ENCODE measurements around the gene IFT74. TPM values are rescaled to one million over a fixed set of nuclear protein-coding genes. Genes with fewer than 3 reads are reported as not detected.

IFT74 gene
- total and polyA plus RNA-seq, 2 of the 13 experiments (the other 11 are each of a cell fraction or from before 2014, with no cell fraction given) = 4.2 to 12.3 TPM

DNA sequence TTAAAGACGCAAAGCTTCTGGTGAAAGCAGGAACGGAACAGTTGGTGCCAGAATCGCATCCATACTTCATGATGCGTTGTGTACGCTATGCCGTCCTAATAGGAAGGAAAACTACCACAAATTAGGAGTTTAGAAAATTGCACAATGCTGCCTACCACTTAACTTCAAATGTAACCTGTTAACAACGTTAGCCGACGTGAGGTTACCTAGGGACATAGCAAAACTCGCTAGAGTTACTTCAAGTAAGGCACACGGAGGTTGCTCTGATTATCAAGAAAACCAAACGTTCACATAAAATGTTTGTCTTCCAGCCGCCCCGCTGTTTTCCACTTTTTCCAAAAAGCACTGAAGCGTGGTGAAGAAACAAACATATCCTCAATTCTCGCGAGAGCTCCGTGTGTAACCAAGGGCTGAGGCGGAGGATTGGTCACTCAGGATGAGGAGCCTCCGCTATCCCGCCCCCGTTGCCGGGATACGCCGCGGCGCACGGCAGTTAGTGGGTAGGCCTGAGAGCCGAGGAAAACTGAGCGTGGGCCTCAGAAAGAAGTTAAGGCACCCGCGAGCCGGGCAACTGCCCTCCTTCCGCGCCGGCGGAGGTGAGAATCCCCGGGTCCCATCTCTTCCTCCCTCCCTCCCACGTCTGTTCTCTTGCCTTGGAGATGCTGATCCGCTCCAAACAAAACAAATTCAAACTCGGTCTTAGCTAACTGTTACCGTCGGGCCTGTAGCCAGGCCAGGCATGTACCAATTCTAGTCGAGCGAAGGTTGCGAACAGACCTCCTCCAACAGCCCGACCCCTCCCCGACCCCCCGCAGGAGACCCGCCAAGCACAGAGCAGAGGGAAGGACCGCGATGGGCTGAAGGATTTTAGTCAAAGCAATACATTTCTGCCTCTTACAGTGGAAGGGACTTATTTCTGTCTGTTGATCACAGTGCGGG is at the start of gene IFT74 (continued):
- TF ChIP-seq SP1 (IDR thresholded peaks at IDR 0.05) (no peak), SP1 (CRISPR knock-in tag; IDR thresholded peaks at IDR 0.05) (no peak), ZBTB25 (CRISPR knock-in tag; IDR thresholded peaks at IDR 0.05) (peak; percentile 65; the same call in 1 of the 2 replicates), TRAFD1 (CRISPR knock-in tag; IDR thresholded peaks at IDR 0.05; ENCODE audit: borderline replicate concordance) (no peak), CREM (IDR thresholded peaks at IDR 0.05) (peak; percentile 34; the same call in 1 of the 2 replicates), CREM (CRISPR knock-in tag; IDR thresholded peaks at IDR 0.05) (no peak), ZNF530 (CRISPR knock-in tag; IDR thresholded peaks at IDR 0.05; ENCODE audit: low read depth) (no peak), MED1 (CRISPR knock-in tag; IDR thresholded peaks at IDR 0.05) (0 out of 2 replicates have a peak, but pooled peaks have one; percentile 39), ZNF788 (CRISPR knock-in tag; IDR thresholded peaks at IDR 0.05; ENCODE audit: borderline replicate concordance) (peak; percentile 71; the same call in 1 of the 2 replicates), IRF1 (CRISPR knock-in tag; IDR thresholded peaks at IDR 0.05; ENCODE audit: low read depth) (no peak), REPIN1 (CRISPR knock-in tag; IDR thresholded peaks at IDR 0.05; ENCODE audit: borderline replicate concordance, low read depth) (no peak), ZBTB8A (CRISPR knock-in tag; IDR thresholded peaks at IDR 0.05; ENCODE audit: borderline replicate concordance, low read depth) (no peak)
- TF ChIP-seq, protein P1, sequence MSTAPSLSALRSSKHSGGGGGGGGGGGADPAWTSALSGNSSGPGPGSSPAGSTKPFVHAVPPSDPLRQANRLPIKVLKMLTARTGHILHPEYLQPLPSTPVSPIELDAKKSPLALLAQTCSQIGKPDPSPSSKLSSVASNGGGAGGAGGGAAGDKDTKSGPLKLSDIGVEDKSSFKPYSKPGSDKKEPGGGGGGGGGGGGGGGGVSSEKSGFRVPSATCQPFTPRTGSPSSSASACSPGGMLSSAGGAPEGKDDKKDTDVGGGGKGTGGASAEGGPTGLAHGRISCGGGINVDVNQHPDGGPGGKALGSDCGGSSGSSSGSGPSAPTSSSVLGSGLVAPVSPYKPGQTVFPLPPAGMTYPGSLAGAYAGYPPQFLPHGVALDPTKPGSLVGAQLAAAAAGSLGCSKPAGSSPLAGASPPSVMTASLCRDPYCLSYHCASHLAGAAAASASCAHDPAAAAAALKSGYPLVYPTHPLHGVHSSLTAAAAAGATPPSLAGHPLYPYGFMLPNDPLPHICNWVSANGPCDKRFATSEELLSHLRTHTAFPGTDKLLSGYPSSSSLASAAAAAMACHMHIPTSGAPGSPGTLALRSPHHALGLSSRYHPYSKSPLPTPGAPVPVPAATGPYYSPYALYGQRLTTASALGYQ (CRISPR knock-in tag; IDR thresholded peaks at IDR 0.05) = no peak
- TF ChIP-seq, protein P2, sequence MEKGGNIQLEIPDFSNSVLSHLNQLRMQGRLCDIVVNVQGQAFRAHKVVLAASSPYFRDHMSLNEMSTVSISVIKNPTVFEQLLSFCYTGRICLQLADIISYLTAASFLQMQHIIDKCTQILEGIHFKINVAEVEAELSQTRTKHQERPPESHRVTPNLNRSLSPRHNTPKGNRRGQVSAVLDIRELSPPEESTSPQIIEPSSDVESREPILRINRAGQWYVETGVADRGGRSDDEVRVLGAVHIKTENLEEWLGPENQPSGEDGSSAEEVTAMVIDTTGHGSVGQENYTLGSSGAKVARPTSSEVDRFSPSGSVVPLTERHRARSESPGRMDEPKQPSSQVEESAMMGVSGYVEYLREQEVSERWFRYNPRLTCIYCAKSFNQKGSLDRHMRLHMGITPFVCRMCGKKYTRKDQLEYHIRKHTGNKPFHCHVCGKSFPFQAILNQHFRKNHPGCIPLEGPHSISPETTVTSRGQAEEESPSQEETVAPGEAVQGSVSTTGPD (CRISPR knock-in tag; IDR thresholded peaks at IDR 0.05) = no peak
- TF ChIP-seq, protein P3, sequence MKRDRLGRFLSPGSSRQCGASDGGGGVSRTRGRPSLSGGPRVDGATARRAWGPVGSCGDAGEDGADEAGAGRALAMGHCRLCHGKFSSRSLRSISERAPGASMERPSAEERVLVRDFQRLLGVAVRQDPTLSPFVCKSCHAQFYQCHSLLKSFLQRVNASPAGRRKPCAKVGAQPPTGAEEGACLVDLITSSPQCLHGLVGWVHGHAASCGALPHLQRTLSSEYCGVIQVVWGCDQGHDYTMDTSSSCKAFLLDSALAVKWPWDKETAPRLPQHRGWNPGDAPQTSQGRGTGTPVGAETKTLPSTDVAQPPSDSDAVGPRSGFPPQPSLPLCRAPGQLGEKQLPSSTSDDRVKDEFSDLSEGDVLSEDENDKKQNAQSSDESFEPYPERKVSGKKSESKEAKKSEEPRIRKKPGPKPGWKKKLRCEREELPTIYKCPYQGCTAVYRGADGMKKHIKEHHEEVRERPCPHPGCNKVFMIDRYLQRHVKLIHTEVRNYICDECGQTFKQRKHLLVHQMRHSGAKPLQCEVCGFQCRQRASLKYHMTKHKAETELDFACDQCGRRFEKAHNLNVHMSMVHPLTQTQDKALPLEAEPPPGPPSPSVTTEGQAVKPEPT (CRISPR knock-in tag; IDR thresholded peaks at IDR 0.05; ENCODE audit: low read depth) = 0 out of 2 replicates have a peak, but pooled peaks have one; percentile 56

All from HepG2 (cell line).